HL-60 (cell line): ENCODE results near the gene STK17A.

Experiments used
- TF ChIP-seq, protein P1 (sequence below): IDR thresholded peaks from one replicate; pipeline ENCODE4 v1.5.1; 2011; ENCODE audit warnings: low read length, control low read depth, inconsistent platforms; ENCODE audit not compliant: insufficient read depth
- TF ChIP-seq, protein P2 (sequence below): IDR thresholded peaks from 2 replicates; pipeline ENCODE4 v1.6.1; 2012; ENCODE audit warnings: low read depth; ENCODE audit not compliant: insufficient replicate concordance

DNA sequence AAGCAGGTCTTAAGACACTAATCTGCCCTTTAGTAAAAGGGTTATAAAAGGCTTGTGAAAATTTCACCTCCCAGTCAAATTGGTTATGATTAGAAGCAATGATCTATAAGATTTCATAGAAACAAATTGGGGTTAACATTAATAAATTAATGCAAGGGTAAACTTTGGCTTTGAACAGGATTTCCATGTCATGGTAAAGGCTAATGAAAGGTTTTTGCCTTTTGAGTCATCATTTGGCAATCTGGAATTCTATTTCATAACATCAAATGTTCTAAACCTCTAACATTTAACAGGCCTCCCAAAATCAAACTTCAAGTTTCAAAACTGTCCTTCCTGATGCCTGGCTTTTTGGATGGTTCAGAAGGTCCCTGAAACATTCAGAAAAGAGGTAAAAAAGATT is 84.0 kb downstream of the STK17A start:
- TF ChIP-seq, protein P1, sequence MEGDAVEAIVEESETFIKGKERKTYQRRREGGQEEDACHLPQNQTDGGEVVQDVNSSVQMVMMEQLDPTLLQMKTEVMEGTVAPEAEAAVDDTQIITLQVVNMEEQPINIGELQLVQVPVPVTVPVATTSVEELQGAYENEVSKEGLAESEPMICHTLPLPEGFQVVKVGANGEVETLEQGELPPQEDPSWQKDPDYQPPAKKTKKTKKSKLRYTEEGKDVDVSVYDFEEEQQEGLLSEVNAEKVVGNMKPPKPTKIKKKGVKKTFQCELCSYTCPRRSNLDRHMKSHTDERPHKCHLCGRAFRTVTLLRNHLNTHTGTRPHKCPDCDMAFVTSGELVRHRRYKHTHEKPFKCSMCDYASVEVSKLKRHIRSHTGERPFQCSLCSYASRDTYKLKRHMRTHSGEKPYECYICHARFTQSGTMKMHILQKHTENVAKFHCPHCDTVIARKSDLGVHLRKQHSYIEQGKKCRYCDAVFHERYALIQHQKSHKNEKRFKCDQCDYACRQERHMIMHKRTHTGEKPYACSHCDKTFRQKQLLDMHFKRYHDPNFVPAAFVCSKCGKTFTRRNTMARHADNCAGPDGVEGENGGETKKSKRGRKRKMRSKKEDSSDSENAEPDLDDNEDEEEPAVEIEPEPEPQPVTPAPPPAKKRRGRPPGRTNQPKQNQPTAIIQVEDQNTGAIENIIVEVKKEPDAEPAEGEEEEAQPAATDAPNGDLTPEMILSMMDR = no peak
- TF ChIP-seq, protein P2, sequence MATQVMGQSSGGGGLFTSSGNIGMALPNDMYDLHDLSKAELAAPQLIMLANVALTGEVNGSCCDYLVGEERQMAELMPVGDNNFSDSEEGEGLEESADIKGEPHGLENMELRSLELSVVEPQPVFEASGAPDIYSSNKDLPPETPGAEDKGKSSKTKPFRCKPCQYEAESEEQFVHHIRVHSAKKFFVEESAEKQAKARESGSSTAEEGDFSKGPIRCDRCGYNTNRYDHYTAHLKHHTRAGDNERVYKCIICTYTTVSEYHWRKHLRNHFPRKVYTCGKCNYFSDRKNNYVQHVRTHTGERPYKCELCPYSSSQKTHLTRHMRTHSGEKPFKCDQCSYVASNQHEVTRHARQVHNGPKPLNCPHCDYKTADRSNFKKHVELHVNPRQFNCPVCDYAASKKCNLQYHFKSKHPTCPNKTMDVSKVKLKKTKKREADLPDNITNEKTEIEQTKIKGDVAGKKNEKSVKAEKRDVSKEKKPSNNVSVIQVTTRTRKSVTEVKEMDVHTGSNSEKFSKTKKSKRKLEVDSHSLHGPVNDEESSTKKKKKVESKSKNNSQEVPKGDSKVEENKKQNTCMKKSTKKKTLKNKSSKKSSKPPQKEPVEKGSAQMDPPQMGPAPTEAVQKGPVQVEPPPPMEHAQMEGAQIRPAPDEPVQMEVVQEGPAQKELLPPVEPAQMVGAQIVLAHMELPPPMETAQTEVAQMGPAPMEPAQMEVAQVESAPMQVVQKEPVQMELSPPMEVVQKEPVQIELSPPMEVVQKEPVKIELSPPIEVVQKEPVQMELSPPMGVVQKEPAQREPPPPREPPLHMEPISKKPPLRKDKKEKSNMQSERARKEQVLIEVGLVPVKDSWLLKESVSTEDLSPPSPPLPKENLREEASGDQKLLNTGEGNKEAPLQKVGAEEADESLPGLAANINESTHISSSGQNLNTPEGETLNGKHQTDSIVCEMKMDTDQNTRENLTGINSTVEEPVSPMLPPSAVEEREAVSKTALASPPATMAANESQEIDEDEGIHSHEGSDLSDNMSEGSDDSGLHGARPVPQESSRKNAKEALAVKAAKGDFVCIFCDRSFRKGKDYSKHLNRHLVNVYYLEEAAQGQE = no peak
